Endothelial cell of umbilical vein (primary cell): Measurements from ENCODE around the gene ETFA. TPM values are rescaled to one million over a fixed set of nuclear protein-coding genes. Genes with fewer than 3 reads are reported as not detected.

Experiments used
- BruUV-seq: library from RNA; stranded (reverse); fragments of 400-500 nt; replicated peaks from 2 replicates; lab custom pipeline; 2021; lab: Mats Ljungman, UMichigan
- CTCF ChIA-PET: fragments of 300-600, 350-600 bp; sonication (Branson Sonifier 250); formaldehyde crosslinking; loops from one replicate; lab custom pipeline; 2021; ENCODE audit warnings: antibody characterized with exemption, inconsistent platforms; lab: Charles Lee
- POLR2A ChIA-PET: fragments of 300-600, 350-600 bp; sonication (Branson Sonifier 250); formaldehyde crosslinking; loops from one replicate; lab custom pipeline; 2021; ENCODE audit warnings: antibody characterized with exemption, inconsistent platforms; lab: Charles Lee
- DNase-seq: peaks from one replicate; pipeline ENCODE4 v3.0.0-alpha.2; 2011; ENCODE audit warnings: low read depth, low spot score
- FAIRE-seq: peaks from 2 replicates; lab custom pipeline; 2011; peaks lifted over from hg19 to GRCh38; lab: Jason Lieb, UNC
- H2AFZ ChIP-seq: 2 replicates; pipeline ENCODE4 v1.6.0; 2012; ENCODE audit warnings: low read depth, low read length, control low read depth, inconsistent platforms
- H3K27ac ChIP-seq: 2 replicates; pipeline ENCODE4 v1.5.1; 2011; ENCODE audit warnings: low read depth, mild to moderate bottlenecking, control low read depth, low read length, moderate library complexity; ENCODE audit not compliant: insufficient read depth
- H3K27me3 ChIP-seq, 2 experiments: 2 replicates each; pipeline versions ENCODE4 v1.6.0 to v1.6.1; 2011; ENCODE audit warnings: low read length in 2 of 2, mixed read lengths in 1 of 2; ENCODE audit not compliant: control insufficient read depth in 2 of 2, insufficient read depth in 2 of 2
- H3K36me3 ChIP-seq, 2 experiments: 2 replicates in 1 of 2; 3 replicates in 1 of 2; pipeline ENCODE4 v1.5.1; 2011; ENCODE audit warnings: low read length in 2 of 2, mild to moderate bottlenecking in 1 of 2, moderate library complexity in 1 of 2; ENCODE audit not compliant: control insufficient read depth in 2 of 2, insufficient read depth in 2 of 2; ENCODE audit errors: extremely low read depth in 1 of 2
- H3K4me1 ChIP-seq: 3 replicates; pipeline ENCODE4 v1.5.1; 2011; ENCODE audit warnings: mild to moderate bottlenecking, low read length; ENCODE audit not compliant: control insufficient read depth, insufficient read depth; ENCODE audit errors: extremely low read depth
- H3K4me2 ChIP-seq: 2 replicates; pipeline ENCODE4 v1.6.1; 2011; ENCODE audit warnings: low read length, control low read depth, mixed read lengths; ENCODE audit not compliant: insufficient read depth
- H3K4me3 ChIP-seq, 3 experiments: fragments of 200-600 bp in 1 of 3; sonication (generic), shearing (Covaris generic) in 1 of 3; replicated peaks in 1 of 3; 2 replicates each; pipeline ENCODE4 v1.5.1; 2011 to 2016; ENCODE audit warnings: control low read depth in 3 of 3, low read length in 3 of 3, mild to moderate bottlenecking in 2 of 3, inconsistent platforms in 1 of 3, low read depth in 1 of 3, moderate library complexity in 1 of 3; ENCODE audit not compliant: insufficient read depth in 1 of 3
- H3K79me2 ChIP-seq: 2 replicates; pipeline ENCODE4 v1.6.0; 2012; ENCODE audit warnings: low read length, inconsistent platforms; ENCODE audit not compliant: control insufficient read depth, insufficient read depth
- H3K9ac ChIP-seq: replicated peaks from 2 replicates; pipeline ENCODE3; 2011; ENCODE audit warnings: low read length, control low read depth; ENCODE audit not compliant: insufficient read depth; ENCODE audit errors: extremely low read depth
- H3K9me1 ChIP-seq: replicated peaks from 3 replicates; pipeline ENCODE4 v1.6.0; 2011; ENCODE audit warnings: mild to moderate bottlenecking, low read length; ENCODE audit not compliant: control insufficient read depth, insufficient read depth; ENCODE audit errors: extremely low read depth
- H3K9me3 ChIP-seq: replicated peaks from 2 replicates; pipeline ENCODE4 v1.5.1; 2012; ENCODE audit warnings: low read length, inconsistent platforms; ENCODE audit not compliant: control insufficient read depth, insufficient read depth
- H4K20me1 ChIP-seq: replicated peaks from 2 replicates; pipeline ENCODE3; 2011; ENCODE audit warnings: mild to moderate bottlenecking, low read length; ENCODE audit not compliant: control insufficient read depth, insufficient read depth; ENCODE audit errors: extremely low read depth
- CTCF ChIP-seq, 2 donors: IDR thresholded peaks; 1 replicate in 1 of 2; 2 replicates in 1 of 2; pipeline ENCODE4 v1.5.1; 2011; ENCODE audit warnings: low read length in 2 of 2, mild to moderate bottlenecking in 2 of 2, moderate library complexity in 2 of 2, control low read depth in 1 of 2, inconsistent platforms in 1 of 2, low read depth in 1 of 2; ENCODE audit not compliant: insufficient read depth in 1 of 2; ENCODE audit errors: extremely low read depth in 1 of 2
- EZH2 ChIP-seq: IDR thresholded peaks from 2 replicates; pipeline ENCODE4 v1.6.1; 2012; ENCODE audit warnings: borderline replicate concordance, low read depth, mild to moderate bottlenecking, moderate library complexity, low read length, inconsistent platforms; ENCODE audit not compliant: severe bottlenecking
- FOS ChIP-seq: IDR thresholded peaks from 2 replicates; pipeline ENCODE4 v1.6.1; 2011; ENCODE audit warnings: mild to moderate bottlenecking, low read length, moderate library complexity, borderline replicate concordance; ENCODE audit not compliant: insufficient read depth
- GATA2 ChIP-seq: IDR thresholded peaks from 2 replicates; pipeline ENCODE4 v1.7.0; 2011; ENCODE audit warnings: low read depth, mild to moderate bottlenecking, moderate library complexity, mixed read lengths, low read length; ENCODE audit not compliant: insufficient read length, insufficient read depth
- JUN ChIP-seq: IDR thresholded peaks from 2 replicates; pipeline ENCODE4 v1.6.1; 2011; ENCODE audit warnings: borderline replicate concordance, low read depth; ENCODE audit not compliant: insufficient read length, insufficient read depth
- MAX ChIP-seq: IDR thresholded peaks from 2 replicates; pipeline ENCODE4 v1.6.1; 2011; ENCODE audit not compliant: insufficient read depth, insufficient read length
- MYC ChIP-seq: IDR thresholded peaks from one replicate; pipeline ENCODE4 v1.6.1; 2011; ENCODE audit warnings: mild to moderate bottlenecking, low read depth, low read length
- POLR2A ChIP-seq: IDR thresholded peaks from 2 replicates; pipeline ENCODE4 v1.6.1; 2012; ENCODE audit warnings: low read depth, mild to moderate bottlenecking, control low read depth, low read length
- POLR2AphosphoS5 ChIP-seq: IDR thresholded peaks from 2 replicates; pipeline ENCODE4 v1.6.1; 2012; ENCODE audit warnings: low read depth, mild to moderate bottlenecking, control low read depth, low read length, moderate library complexity; ENCODE audit not compliant: insufficient read depth
- dilution Hi-C: fragments of 300-500 bp; cut with MboI; formaldehyde crosslinking; loops from one replicate; pipeline ENCODE4 v1.15.0; 2019; ENCODE audit warnings: low sequenced_read_pairs; ENCODE audit not compliant: extremely low pct_ligation_motif_present
- intact Hi-C: fragments of 100-400 bp; cut with micrococcal nuclease; formaldehyde crosslinking; loops from one replicate; pipeline ENCODE4 v1.10.0; 2022
- polyA plus RNA-seq, 4 experiments: library from polyadenylated mRNA; depleted of rRNA in 3 of 4; stranded (reverse) in 3 of 4; unstranded in 1 of 4; fragments of >200 nt; gene quantifications; 2 replicates each; pipeline versions ENCODE4 v1.2.1 to v1.2.3, GENCODE V29; 2011 to 2012; ENCODE audit warnings: missing spikeins in 1 of 4
- total RNA-seq: library from RNA; stranded (reverse); gene quantifications from 2 replicates; pipeline ENCODE4 v1.2.3, GENCODE V29; 2021

The ETFA gene
- total and polyA plus RNA-seq, 2 donors (not counting 3 experiments of a cell fraction or from before 2014, with no cell fraction given): 102 to 116 TPM

GRCh38 chr15:76321602-76322001, 10.3 kb upstream of the ETFA start:
- DNase-seq: no peak
- CTCF ChIA-PET: interaction anchor here (1.4 kb wide), 1 partner anchor 9 kb away, joined by 6 read pairs; no protein-coding TSS in a partner anchor
- no peaks in the 10 kb centered on the region for H4K20me1 ChIP-seq
- no peak overlapping the region for H2AFZ ChIP-seq
- no peak overlapping the region for H3K4me2 ChIP-seq
- H3K4me1 ChIP-seq: no peaks in the 10 kb centered on the region
- BruUV-seq: no TSS peak
- H3K9me1 ChIP-seq: no peaks in the 10 kb centered on the region
- H3K9me3 ChIP-seq: no peaks in the 10 kb centered on the region
- no peak for TF ChIP-seq GATA2
- no peak for TF ChIP-seq JUN
- TF ChIP-seq EZH2: no peak
- TF ChIP-seq CTCF (IDR thresholded peaks at IDR 0.05; ENCODE audit: extremely low read depth in 1 of 2, insufficient read depth in 1 of 2, low read depth in 1 of 2, low read length in 2 of 2): no peak
- TF ChIP-seq MAX: no peak
- no peak for TF ChIP-seq FOS
- TF ChIP-seq POLR2AphosphoS5: no peak
- TF ChIP-seq POLR2A: no peak
- no peak for TF ChIP-seq MYC
- POLR2A ChIA-PET: no interaction called here
- no peak overlapping the region for H3K27ac ChIP-seq
- FAIRE-seq: no peak
- intact Hi-C loops: no loop called here
- dilution Hi-C loops: no loop called here
- no peak overlapping the region for H3K4me3 ChIP-seq
- H3K27me3 ChIP-seq: peaks cover 10 to 32% of the 10 kb centered on the region in 2 experiments
- H3K79me2 ChIP-seq: no peaks in the 10 kb centered on the region
- no peaks in the 10 kb centered on the region for H3K36me3 ChIP-seq
- no peak overlapping the region for H3K9ac ChIP-seq
